Cardiac muscle cell (in vitro differentiated cells and primary cell): ENCODE results near the gene HMOX1. TPM values are rescaled to one million over a fixed set of nuclear protein-coding genes. Genes with fewer than 3 reads are reported as not detected.
"Not testable (repeated sequence)": the region's sequence is repeated elsewhere in the genome, so short reads cannot be mapped to it uniquely, and the experiment has no call there.

Source experiments
- DNase-seq, 2 donors: peaks; one replicate each; pipeline versions ENCODE4 v3.0.0 to v3.0.0-alpha.2; 2010 to 2017; ENCODE audit warnings: low read depth in 1 of 2, low spot score in 1 of 2
- H3K27ac ChIP-seq: fragments of 200-600 bp; sonication (generic); 2 replicates; pipeline ENCODE4 v1.5.1; 2016
- H3K27me3 ChIP-seq: fragments of 200-600 bp; sonication (generic); 2 replicates; pipeline ENCODE4 v1.6.0; 2016; ENCODE audit warnings: control low read depth
- H3K36me3 ChIP-seq: fragments of 200-600 bp; sonication (generic); 2 replicates; pipeline ENCODE4 v1.5.1; 2016; ENCODE audit warnings: control low read depth
- H3K4me1 ChIP-seq: fragments of 200-600 bp; sonication (generic); 2 replicates; pipeline ENCODE4 v1.8.1; 2017; ENCODE audit warnings: low read depth, mild to moderate bottlenecking, mixed run types
- H3K4me3 ChIP-seq: fragments of 200-600 bp; sonication (generic); 2 replicates; pipeline ENCODE4 v1.5.1; 2016; ENCODE audit warnings: mild to moderate bottlenecking
- H3K9me3 ChIP-seq: fragments of 200-600 bp; sonication (generic); 2 replicates; pipeline ENCODE4 v1.5.1; 2017; ENCODE audit warnings: low read depth, mild to moderate bottlenecking, control low read depth
- CTCF ChIP-seq: IDR thresholded peaks from 2 replicates; pipeline ENCODE4 v1.5.1; 2012; ENCODE audit warnings: low read depth, mild to moderate bottlenecking, low read length
- polyA plus RNA-seq: library from polyadenylated mRNA; unstranded; fragments of >200 nt; fragmentation: Nextera tagmentation; extraction: Ambion mirVana; gene quantifications from 2 replicates; pipeline ENCODE4 v1.2.1, GENCODE V29; 2016
- total RNA-seq: library from RNA; depleted of rRNA; stranded (reverse); fragments of >200 nt; gene quantifications from 2 replicates; pipeline ENCODE4 v1.2.3, GENCODE V29; 2016

Gene HMOX1
- total and polyA plus RNA-seq, 2 experiments from 2014 or later, result 1.6 to 2.1 TPM

GRCh38 chr22:35434061-35434710 is 53.3 kb downstream of the HMOX1 start:
- no peaks in the 10 kb centered on the region for H3K36me3 ChIP-seq
- H3K27me3 ChIP-seq, result no peaks in the 10 kb centered on the region
- no peak for TF ChIP-seq CTCF
- no peak overlapping the region for H3K27ac ChIP-seq
- no peak for DNase-seq
- no peaks in the 10 kb centered on the region for H3K4me1 ChIP-seq
- H3K9me3 ChIP-seq, result no peaks in the 10 kb centered on the region
- H3K4me3 ChIP-seq, result no peak overlapping the region

- H3K27ac ChIP-seq, result no peak overlapping the region
- no peak overlapping the region for H3K4me3 ChIP-seq
- H3K4me1 ChIP-seq, result no peaks in the 10 kb centered on the region
- no peaks in the 10 kb centered on the region for H3K9me3 ChIP-seq
- no peak for DNase-seq
- TF ChIP-seq CTCF, result no peak
- no peaks in the 10 kb centered on the region for H3K36me3 ChIP-seq
- no peaks in the 10 kb centered on the region for H3K27me3 ChIP-seq
These were observed 54.4 kb downstream of the HMOX1 start for GRCh38 chr22:35435201-35435740.

- no peak overlapping the region for H3K27ac ChIP-seq
- DNase-seq, result no peak
- no peak for TF ChIP-seq CTCF
These were observed 55.5 kb downstream of the HMOX1 start for GRCh38 chr22:35436421-35436820.

GRCh38 chr22:35437049-35437448 is 56.2 kb downstream of the HMOX1 start:
- H3K27ac ChIP-seq, result no peak overlapping the region
- no peak for TF ChIP-seq CTCF
- no peaks in the 10 kb centered on the region for H3K4me1 ChIP-seq
- no peak overlapping the region for H3K4me3 ChIP-seq
- no peak for DNase-seq
- no peaks in the 10 kb centered on the region for H3K9me3 ChIP-seq
- no peaks in the 10 kb centered on the region for H3K36me3 ChIP-seq
- H3K27me3 ChIP-seq, result no peaks in the 10 kb centered on the region

More at GRCh38 chr22:35436421-35436820, 55.5 kb downstream of the HMOX1 start:
- Histone ChIP-seq H3K4me1 (no peaks in the 10 kb centered on the region), H3K4me3 (no peak overlapping the region), H3K9me3 (no peaks in the 10 kb centered on the region), H3K36me3 (no peaks in the 10 kb centered on the region), H3K27me3 (no peaks in the 10 kb centered on the region)

- H3K4me3 ChIP-seq, H3K27me3 ChIP-seq, H3K9me3 ChIP-seq, H3K4me1 ChIP-seq, DNase-seq, H3K27ac ChIP-seq, H3K36me3 ChIP-seq: not testable (repeated sequence)
These were observed 57.9 kb downstream of the HMOX1 start for GRCh38 chr22:35438673-35439364.

GRCh38 chr22:35439365-35439717 is 58.4 kb downstream of the HMOX1 start:
- Histone ChIP-seq H3K27ac (no peak overlapping the region), H3K27me3 (no peaks in the 10 kb centered on the region), H3K4me1 (no peaks in the 10 kb centered on the region), H3K36me3 (no peaks in the 10 kb centered on the region), H3K9me3 (no peaks in the 10 kb centered on the region), H3K4me3 (no peak overlapping the region)
- no peak for DNase-seq
- TF ChIP-seq CTCF, result no peak
